K562 (cell line): ENCODE results near the gene TULP4. TPM values are rescaled to one million over a fixed set of nuclear protein-coding genes. Genes with fewer than 3 reads are reported as not detected.
A peak's percentile ranks its signal among the peaks of the same experiment; 100 is the strongest.

Experiments used
- CHAMP1 ChIP-seq: fragments of 450-650 bp; IDR thresholded peaks from 2 replicates; pipeline ENCODE4 v1.6.1; 2016; ENCODE audit warnings: mild to moderate bottlenecking
- EHMT2 ChIP-seq: fragments of 450-650 bp; IDR thresholded peaks from 2 replicates; pipeline ENCODE4 v1.6.1; 2018; ENCODE audit warnings: antibody characterized with exemption
- GTF3C2 ChIP-seq: IDR thresholded peaks from 3 replicates; pipeline ENCODE4 v1.6.1; 2011; ENCODE audit warnings: borderline replicate concordance, mild to moderate bottlenecking, moderate library complexity; ENCODE audit not compliant: insufficient read length; ENCODE audit errors: extremely low read depth
- KLF1 ChIP-seq: fragments of 450-650 bp; IDR thresholded peaks from 2 replicates; pipeline ENCODE4 v1.6.1; 2016; ENCODE audit warnings: missing genetic modification characterization, missing compliant biosample characterization
- MLX ChIP-seq, 2 experiments: fragments of 450-650 bp in 1 of 2; sonication (generic) in 1 of 2; formaldehyde crosslinking; conservative IDR thresholded peaks; 2 replicates each; pipeline versions ENCODE4 v1.4.0 to v1.8.1; 2020 to 2022; ENCODE audit warnings: mild to moderate bottlenecking in 1 of 2, missing genetic modification reagents in 1 of 2
- SMAD3 ChIP-seq: fragments of 450-650 bp; formaldehyde crosslinking; conservative IDR thresholded peaks from 2 replicates; pipeline ENCODE4 v1.4.0; 2020; ENCODE audit warnings: mild to moderate bottlenecking
- STAT6 ChIP-seq: sonication (generic); formaldehyde crosslinking; IDR thresholded peaks from 2 replicates; pipeline ENCODE4 v1.8.1; 2023; ENCODE audit warnings: mild to moderate bottlenecking, missing genetic modification reagents
- ZNF407 ChIP-seq: fragments of 450-650 bp; IDR thresholded peaks from 2 replicates; pipeline ENCODE4 v1.6.1; 2016; ENCODE audit warnings: low read depth
- ZNF511 ChIP-seq: sonication (generic); formaldehyde crosslinking; IDR thresholded peaks from 2 replicates; pipeline ENCODE4 v1.8.0; 2022; ENCODE audit warnings: mild to moderate bottlenecking, missing genetic modification reagents
- polyA plus RNA-seq, 8 experiments: library from polyadenylated mRNA; depleted of rRNA in 4 of 8; stranded (reverse) in 5 of 8; unstranded in 3 of 8; fragments of >200 nt; fragmentation: Nextera tagmentation in 2 of 8; fragmentation: Illumina TruSeq in 1 of 8; extraction: Ambion mirVana in 2 of 8; extraction: Trizol in 1 of 8; gene quantifications; 2 replicates each; pipeline versions ENCODE4 v1.2.1 to v1.2.3, GENCODE V29; 2011 to 2014; ENCODE audit warnings: inconsistent platforms in 1 of 8, missing spikeins in 1 of 8
- total RNA-seq, 7 experiments: library from RNA; depleted of rRNA in 6 of 7; stranded (reverse); fragments of >200 nt in 6 of 7; fragmentation: Illumina TruSeq in 2 of 7; extraction: Trizol in 2 of 7; gene quantifications; 2 replicates each; pipeline versions ENCODE4 v1.2.1 to v1.2.3, GENCODE V29; 2011 to 2021; ENCODE audit warnings: low replicate concordance in 1 of 7

The TULP4 gene
- total and polyA plus RNA-seq, 9 of the 15 experiments (the other 6 are each of a cell fraction or from before 2014, with no cell fraction given), result 1.2 to 50.4 (median 11.0) TPM

GRCh38 chr6:158366363-158366762 is 54.1 kb downstream of the TULP4 start (continued):
- TF ChIP-seq CHAMP1 (no peak), ZNF511 (no peak), KLF1 (tag) (no peak), GTF3C2 (no peak), STAT6 (CRISPR knock-in tag) (no peak), SMAD3 (CRISPR knock-in tag) (peak; percentile 82), ZNF407 (no peak), EHMT2 (peak; percentile 90), MLX (CRISPR knock-in tag; conservative IDR thresholded peaks at IDR 0.05) (no peak)
